GM21526 (cell line): ENCODE results near the gene STAG1.
"Not testable (repeated sequence)": the region's sequence is repeated elsewhere in the genome, so short reads cannot be mapped to it uniquely, and the experiment has no call there.

Experiments
- ATAC-seq: cut with Tn5 transposase; IDR thresholded peaks from one replicate; pipeline ENCODE4 v1.9.1; 2021; ENCODE audit warnings: moderate library complexity; ENCODE audit not compliant: unreplicated experiment, low FRiP score

STAG1 gene

DNA sequence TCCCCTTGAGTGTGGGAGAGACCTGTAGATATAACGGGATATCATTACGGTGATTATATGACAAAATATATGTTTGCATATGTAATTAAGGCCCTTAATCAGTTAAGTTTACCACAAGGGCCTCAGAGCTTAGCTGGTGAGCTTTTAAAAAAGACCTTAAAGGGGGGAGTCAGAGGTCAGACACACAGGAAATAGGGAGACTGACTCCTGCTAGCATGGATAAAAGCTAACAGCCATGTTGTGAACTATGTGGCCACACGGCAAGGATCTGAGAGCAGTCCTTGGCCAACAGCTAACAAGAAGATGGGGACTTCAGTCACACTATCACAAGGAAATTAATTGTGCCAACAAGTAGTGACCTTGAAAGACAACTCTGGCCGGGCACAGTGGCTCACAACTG, 3.1 kb downstream of the STAG1 start:
- no peak for ATAC-seq

DNA sequence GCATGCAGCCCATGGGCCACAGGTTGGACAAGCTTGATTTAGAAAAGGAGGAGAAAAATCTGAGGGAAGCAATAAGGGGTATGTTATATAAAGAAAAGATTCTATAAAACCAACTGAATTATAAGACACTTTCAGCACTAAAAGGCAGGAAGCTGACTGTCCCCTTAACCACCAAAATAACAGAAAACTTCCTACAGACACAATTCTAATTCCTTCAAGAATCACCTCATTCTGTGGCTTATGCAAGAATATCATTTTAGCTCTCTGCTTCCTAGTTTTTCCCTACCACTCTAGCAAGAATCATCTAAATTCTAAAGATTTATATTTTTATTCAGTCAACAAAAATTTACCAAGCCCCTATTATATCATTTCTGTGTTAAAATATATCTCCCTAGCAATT, 6.3 kb downstream of the STAG1 start:
- ATAC-seq = no peak

DNA sequence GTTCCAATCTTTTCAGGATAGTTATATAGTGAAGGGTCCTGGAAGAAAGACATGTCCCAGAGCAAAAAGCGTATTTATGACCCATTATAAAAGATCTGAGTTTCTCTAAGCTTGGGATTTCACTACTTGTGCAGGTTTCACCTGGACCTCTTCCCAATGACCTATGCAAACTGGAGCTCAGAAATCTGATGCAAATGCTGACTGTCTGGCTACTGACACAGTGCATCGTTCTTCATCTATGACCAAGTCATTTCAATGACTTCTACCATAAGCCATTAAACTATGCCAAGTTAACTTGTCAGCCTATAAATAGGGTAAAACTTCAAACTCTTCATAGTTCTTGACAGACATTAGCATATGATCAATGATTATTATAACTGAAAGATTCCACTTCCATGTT, 11.1 kb downstream of the STAG1 start:
- ATAC-seq = no peak

DNA sequence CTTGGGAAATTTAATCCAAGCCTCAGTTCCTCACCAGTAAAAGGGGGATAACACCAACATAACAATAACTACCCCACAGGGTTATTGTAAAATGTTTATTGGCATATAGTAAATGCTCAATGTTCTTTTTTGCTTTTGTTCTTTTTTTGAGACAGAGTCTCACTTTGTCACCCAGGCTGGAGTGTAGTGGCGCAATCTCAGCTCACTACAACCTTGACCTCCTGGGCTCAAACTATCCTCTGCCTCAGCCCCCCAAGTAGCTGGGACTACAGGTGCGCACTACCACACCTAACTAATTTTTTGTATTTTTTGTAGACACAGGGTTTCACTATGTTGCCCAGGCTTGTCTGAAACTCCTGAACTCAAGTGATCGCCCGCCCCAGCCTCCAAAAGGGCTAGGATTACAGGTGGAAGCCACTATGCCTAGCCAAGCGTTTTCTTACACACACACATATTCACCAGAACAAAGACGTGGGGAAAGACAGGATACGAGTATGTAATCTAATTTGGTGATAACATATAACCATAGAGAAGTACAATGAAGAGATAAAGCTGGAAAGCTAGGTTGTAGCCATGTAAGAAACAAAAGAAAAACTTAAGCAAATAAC, 11.7 kb downstream of the STAG1 start:
- no peak for ATAC-seq

DNA sequence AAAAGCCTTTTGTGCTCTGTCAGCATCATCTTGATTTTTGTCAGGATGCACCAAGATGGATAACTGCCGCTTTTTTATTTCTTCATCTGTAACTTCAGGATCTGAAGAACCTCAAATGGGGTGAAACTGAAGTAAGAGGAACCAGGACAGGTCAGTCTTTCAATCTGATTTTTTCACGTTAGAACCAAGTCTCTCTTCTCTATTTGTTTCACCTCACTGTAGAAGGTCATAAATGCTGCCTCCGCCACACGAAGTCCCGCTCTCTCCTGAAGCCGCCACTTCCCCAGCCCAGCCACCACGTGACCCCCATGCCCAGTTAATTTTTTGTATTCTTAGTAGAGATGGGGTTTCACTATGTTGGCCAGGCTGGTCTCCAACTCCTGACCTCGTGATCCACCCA, 15.2 kb downstream of the STAG1 start:
- not testable (repeated sequence) for ATAC-seq

DNA sequence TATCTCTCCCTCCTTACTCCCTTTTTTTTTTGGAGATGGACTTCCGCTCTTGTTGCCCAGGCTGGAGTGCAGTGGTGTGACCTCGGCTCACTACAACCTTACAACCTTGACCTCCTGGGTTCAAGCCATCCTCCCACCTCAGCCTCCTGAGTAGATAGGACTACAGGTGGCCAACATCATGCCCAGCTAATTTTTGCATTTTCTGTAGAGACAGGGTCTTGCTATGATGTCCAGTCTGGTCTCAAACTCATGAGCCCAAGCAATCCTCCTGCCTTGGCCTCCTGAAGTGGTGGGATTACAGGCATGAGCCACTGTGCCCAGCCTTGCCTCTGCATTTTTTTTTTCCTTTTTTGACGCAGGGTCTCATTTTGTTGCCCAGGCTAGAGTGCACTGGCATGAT, 17.1 kb downstream of the STAG1 start:
- no peak for ATAC-seq

DNA sequence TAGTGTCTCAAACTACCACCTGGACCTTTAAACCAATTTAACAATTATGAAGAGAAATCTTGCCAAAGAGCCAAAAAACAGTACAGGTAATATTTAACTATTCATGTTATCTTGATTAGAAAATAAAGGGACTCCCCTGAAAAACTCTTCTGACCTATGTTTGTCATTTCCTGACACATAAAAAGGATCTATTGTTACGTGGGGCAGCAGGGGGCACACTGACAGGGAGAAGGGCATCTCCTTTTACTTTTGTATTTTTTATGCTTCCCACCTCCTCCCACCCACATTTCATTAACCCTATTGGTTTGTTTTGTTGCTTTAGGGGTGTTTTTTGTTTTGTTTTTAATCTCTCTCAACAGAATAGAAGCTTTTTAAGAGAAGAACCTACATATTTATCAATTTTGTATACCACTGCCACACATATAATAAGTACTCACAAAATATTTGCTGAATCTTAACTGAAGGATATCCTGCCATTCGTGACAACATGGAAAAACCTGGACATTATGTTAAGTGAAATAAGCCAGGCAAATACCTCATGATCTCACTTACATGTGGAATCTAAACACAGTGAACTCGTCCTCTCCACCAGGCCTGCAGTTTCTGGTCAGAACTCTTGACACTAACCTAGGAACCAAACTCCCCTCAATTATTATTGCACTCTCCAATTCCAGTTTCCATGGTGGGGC, 17.7 kb downstream of the STAG1 start:
- no peak for ATAC-seq

DNA sequence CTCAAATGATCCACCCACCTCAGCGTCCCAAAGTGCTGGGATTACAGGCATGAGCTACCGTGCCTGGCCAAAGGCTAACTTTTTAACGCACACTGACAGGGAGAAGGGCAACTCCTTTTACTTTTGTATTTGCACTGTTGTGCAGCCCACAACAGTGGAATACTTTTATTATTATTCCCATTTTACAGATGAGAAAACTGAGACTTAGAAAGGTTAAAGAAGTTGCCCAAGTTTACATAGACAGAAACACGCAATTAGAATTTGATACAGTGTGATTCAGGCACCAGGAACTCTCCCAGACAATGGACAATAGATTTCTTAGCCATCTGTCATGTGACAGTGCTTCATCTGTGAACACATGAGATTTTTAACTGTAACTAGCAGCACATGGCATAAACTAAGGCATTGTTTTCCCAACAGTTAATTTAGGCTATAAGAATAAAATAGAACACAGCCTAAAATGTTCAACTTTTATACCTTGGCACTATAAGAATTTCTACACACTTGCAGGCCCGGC, 18.8 kb downstream of the STAG1 start:
- no peak for ATAC-seq

DNA sequence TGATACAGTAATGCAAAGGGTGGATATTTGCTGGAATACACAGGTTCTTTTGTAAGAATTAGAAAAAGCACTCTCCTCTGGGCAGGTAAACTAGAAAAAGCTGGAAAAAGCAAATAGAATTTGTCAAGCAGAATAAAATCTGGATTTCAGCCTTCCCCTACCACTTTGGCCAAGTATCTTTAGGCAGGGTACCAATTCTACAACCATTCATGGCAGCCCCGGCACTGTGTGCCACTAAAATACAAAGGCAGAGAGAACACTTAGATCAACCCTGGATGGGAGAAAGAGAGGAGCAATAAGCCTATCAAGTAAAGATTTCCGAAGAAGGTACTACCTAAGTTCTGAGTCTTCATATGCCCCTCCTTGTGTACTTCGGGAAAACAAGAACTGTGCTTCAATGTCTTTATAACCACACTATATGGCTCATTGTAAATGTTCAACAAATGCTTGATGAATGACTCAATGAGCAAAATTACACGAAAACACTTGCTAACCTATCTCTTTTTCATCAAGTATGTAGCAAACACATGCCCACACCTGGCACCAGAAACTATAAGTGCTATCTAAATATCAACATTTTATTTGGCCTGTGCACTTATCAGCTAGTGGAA, 20.8 kb downstream of the STAG1 start:
- no peak for ATAC-seq

DNA sequence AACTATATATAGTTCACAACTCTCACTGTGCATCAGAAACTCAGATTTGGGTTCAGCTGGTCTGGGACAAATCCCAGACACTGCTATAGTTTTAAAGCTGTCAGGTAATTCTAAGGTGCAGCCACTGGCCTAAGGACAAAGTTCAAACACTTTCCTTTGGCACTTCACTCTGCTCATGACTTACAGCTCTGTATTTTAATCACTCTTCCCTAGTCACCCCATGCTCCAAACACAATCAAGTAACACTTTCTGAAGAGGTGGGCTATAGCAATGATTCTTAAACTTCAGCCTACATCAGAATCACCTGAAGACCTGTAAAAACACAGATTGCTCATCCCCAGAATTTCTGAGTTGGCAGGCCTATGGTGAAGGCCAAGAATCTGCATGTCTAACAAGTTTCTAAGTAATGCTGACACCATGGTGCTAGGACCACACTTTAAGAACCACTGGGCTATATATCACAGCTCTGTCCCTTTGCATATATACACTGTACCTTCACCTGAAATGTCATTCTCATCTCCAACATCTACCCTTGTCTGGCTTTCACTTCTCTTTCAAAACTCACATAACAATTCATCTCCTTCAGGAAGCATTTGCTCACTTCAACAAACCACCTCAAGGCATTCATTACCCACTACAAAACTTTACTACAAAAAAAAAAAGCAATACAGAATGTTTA, 21.4 kb downstream of the STAG1 start:
- ATAC-seq = peak; percentile 58

DNA sequence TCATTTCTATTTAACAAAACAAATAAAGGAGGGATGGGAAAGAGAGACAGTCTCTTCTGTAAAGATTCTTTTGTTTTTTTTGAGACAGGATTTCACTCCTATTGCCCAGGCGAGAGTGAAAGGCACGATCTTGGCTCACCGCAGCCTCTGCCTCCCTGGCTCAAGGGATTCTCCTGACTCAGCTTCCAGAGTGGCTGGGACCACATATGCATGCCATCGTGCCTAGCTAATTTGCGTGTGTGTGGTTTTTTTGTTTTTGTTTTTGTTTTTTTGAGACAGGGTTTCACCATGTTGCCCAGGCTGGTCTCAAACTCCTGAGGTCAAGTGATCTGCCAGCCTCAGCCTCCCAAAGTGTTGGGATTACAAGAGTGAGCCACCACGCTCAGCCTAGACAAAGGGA, 23.3 kb downstream of the STAG1 start:
- ATAC-seq = no peak

DNA sequence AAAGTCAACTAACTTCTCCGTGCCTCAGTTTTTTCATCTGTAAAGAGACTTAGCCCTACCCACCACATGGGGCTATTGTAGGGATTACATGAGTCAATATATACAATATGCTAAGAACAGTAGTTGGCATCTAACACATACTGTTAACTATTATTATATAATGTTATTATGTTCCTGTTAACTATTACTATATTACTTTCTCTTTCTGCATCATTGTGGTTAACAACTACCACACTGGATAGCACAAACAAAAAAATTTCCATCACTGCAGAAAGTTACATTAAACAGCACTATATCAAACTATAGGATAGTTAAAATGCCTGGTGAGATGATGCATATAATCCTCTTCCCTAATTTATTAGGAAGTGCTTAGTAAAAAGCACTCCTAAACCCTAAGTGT, 23.7 kb downstream of the STAG1 start:
- no peak for ATAC-seq

DNA sequence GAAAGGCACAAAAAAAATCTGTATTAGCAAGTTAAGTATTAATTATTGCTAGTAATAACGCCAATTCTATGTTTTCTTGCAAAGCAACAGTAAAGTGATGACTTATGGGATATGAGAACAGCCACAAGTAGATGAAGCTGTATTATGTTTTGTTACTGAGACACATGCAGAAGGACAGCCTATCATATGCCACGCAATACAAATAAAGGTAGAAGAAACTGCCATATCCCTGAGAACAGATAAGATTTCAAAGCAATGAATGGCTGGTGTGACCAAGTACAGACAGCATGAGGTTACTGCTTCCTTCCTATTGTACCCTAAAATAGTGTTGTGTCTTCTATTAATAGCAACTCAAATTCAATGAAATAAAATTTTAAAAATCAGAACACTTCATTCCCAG, 26.7 kb downstream of the STAG1 start:
- ATAC-seq = no peak

DNA sequence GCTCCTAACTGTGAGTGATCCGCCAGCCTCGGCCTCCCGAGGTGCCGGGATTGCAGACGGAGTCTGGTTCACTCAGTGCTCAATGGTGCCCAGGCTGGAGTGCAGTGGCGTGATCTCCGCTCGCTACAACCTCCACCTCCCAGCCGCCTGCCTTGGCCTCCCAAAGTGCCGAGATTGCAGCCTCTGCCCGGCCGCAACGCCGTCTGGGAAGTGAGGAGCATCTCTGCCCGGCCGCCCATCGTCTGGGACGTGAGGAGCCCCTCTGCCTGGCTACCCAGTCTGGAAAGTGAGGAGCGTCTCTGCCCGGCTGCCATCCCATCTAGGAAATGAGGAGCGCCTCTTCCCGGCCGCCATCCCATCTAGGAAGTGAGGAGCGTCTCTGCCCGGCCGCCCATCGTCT, 29.3 kb downstream of the STAG1 start:
- ATAC-seq = not testable (repeated sequence)

DNA sequence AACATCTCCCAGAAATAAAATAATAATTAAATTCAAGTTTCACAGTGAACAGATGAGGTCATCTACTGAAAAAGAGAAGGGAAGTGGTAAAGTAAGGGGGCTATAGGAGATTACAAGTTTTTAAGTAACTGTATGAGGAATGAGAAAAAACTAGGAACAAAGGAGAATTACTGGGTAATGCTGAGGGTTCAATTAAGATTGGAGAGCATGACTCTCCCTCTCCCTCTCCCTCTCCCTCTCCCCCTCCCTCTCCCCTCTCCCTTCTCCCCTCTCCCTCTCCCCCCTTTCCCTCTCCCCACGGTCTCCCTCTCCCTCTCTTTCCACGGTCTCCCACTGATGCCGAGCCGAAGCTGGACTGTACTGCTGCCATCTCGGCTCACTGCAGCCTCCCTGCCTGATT, 29.8 kb downstream of the STAG1 start:
- ATAC-seq = not testable (repeated sequence)

DNA sequence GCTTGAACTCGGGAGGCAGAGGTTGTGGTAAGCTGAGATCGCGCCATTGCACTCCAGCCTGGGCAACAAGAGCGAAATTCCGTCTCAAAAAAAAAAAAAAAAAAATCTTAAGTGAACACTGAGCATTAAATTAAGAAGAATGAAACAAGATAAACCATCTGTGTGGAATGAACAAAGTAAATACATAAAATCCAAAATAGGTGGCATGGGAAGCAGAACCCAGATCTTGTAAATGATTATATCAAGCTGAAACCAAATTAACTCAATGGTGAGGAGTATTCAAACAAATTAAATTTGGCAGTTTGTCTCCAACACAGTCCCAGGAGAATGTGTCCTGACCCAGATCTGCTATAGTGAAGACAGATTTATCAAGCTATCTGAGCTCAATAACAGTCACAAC, 32.1 kb downstream of the STAG1 start:
- no peak for ATAC-seq

DNA sequence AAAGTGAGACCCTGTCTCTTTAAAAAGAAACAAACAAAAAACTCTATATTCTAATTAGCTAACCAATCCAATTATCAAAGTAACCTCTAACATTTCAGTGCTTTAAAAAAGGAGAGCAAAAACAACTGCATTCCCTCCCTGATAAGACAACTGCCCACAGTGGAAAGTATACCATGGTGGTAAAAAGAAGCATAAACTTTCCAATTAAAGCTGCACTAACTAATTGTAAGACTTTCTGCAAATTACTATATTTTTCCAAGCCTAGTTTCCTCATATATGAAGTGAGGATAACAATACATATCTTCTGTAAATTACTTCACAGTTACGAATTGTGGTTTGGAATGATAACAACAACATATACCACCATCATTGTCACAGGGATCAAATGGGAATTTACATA, 35.5 kb downstream of the STAG1 start:
- no peak for ATAC-seq

DNA sequence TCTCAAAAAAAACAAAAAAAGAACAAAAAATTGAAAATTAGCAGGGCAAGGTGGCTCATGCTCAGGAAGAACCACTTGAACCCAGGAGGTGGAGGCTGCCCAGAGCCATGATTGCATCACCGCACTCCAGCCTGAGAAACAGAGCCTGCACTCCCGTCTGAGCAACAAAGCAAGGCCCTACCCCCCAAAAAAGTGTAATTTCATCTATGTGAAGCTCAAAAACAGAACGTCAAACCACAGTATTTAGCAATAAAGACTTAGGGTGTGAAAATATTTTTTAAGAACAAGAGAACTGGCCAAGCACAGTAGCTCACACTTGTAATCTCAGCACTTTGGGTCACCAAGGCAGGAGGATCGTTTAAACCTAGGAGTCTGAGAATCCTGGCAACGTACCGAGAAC, 38.2 kb downstream of the STAG1 start:
- ATAC-seq = no peak

DNA sequence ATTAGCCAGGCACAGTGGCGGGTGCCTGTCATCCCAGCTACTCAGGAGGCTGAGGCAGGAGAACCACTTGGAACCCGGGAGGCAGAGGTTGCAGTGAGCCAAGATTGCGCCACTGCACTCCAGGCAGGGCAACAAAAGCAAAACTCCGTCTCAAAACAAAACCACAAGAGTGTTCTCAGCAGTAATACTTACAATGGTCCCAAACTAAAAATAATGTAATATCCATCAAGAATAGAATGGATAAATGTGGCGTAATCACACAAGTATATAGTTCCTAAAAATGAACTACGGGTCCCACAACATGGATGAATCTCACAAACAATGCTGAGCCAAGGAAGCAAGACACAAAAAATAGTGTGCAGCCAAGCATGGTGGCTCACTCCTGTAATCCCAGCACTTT, 39.2 kb downstream of the STAG1 start:
- no peak for ATAC-seq

DNA sequence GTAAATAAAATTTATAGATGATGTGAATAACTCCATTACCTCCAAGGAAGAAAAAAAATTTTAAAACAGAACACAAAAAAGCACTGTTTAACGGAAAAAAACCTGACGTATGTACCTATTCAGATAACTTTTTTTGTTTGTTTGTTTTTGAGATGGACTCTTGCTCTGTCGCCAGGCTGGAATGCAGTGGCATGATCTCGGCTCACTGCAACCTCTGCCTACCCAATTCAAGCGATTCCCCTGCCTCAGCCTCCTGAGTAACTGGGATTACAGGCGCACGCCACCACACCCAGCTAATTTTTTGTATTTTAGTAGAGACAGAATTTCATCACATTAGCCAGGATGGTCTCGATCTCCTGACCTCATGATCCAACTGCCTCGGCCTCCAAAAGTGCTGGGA, 40.3 kb downstream of the STAG1 start:
- ATAC-seq = not testable (repeated sequence)

DNA sequence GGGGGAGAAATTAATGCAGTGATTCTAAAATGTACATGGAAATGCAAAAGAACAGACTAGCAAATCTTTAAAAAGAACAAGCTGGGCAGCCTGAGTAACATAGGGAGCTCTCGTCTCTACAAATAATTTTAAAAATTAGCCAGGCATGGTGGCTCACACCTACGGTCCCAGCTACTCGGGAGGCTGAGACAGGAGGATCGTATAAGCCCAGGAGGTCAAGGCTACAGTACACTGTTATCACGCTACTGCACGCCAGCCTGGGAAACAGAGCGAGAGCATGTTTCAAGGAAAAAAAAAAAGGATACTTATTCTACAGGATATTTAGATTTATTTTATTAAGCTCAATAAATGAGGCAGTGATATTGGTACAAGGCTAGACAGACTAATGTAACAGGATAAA, 40.9 kb downstream of the STAG1 start:
- no peak for ATAC-seq
